Spinal cord (tissue), 10 donors: ENCODE results near the gene LRRC8E. TPM values are rescaled to one million over a fixed set of nuclear protein-coding genes. Genes with fewer than 3 reads are reported as not detected.
"Not testable (repeated sequence)": the region's sequence is repeated elsewhere in the genome, so short reads cannot be mapped to it uniquely, and the experiment has no call there.

ENCODE experiments used
- DNase-seq, 6 donors: peaks; one replicate each; pipeline versions ENCODE4 v3.0.0 to v3.0.0-alpha.2; 2013 to 2015; ENCODE audit warnings: low spot score in 6 of 6, low read depth in 4 of 6
- H3K27ac ChIP-seq: one replicate; pipeline ENCODE4 v1.5.1; 2013; ENCODE audit warnings: low read depth, low read length, control low read depth
- H3K27me3 ChIP-seq: one replicate; pipeline ENCODE4 v1.6.1; 2013; ENCODE audit warnings: low read length; ENCODE audit not compliant: control insufficient read depth, insufficient read depth
- H3K36me3 ChIP-seq: one replicate; pipeline ENCODE4 v1.6.1; 2013; ENCODE audit warnings: low read length; ENCODE audit not compliant: control insufficient read depth, insufficient read depth
- H3K4me1 ChIP-seq: one replicate; pipeline ENCODE4 v1.6.1; 2013; ENCODE audit warnings: low read length; ENCODE audit not compliant: control insufficient read depth, insufficient read depth
- H3K4me3 ChIP-seq: one replicate; pipeline ENCODE4 v1.5.1; 2013; ENCODE audit warnings: low read depth, low read length, control low read depth
- H3K9me3 ChIP-seq: one replicate; pipeline ENCODE4 v1.6.1; 2013; ENCODE audit warnings: low read length; ENCODE audit not compliant: control insufficient read depth, insufficient read depth
- WGBS: methylation state at CpG from one replicate; pipeline ENCODE4 v1.1.5; 2013; ENCODE audit warnings: missing lambda C conversion rate; ENCODE audit not compliant: insufficient coverage; 5-methylcytosine and 5-hydroxymethylcytosine counted together
- polyA plus RNA-seq, 2 donors: library from polyadenylated mRNA; unstranded; fragments of 120-200 nt; gene quantifications; one replicate each; pipeline ENCODE4 v1.2.1, GENCODE V29; 2013; ENCODE audit not compliant: insufficient read length in 2 of 2
- total RNA-seq, 2 donors: library from RNA; depleted of rRNA in 1 of 2; stranded (reverse); fragments of 120-200 nt in 1 of 2; fragments of >200 nt in 1 of 2; gene quantifications; one replicate each; pipeline versions ENCODE4 v1.2.3 to v1.2.4, GENCODE V29; 2013 to 2014
- donor health status: healthy.

Gene LRRC8E
- total and polyA plus RNA-seq, 4 donors: 0.40 to 0.77 (median 0.66) TPM; not detected in 1

DNA sequence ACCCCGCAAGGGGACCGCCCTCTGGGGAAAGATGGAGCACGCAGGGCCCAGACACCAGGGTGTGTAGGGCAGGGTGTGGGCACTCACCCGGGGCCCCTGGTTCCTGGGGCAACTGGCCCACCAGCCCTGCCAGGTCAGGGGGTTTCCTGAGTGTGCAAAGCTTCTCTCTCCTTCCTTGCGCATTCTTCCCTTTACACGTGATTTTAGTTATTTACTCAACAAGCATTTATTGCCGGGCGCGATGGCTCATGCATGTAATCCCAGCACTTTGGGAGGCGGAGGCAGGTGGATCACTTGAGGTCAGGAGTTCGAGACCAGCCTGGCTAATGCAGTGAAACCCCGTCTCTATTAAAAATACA is 34.6 kb upstream of the LRRC8E start:
- H3K27me3 ChIP-seq: peaks cover 2% of the 10 kb centered on the region
- no peaks in the 10 kb centered on the region for H3K9me3 ChIP-seq
- no peak overlapping the region for H3K27ac ChIP-seq
- peaks cover 47% of the 10 kb centered on the region for H3K4me1 ChIP-seq
- DNase-seq: no peak
- no peak overlapping the region for H3K4me3 ChIP-seq
- peaks cover 89% of the 10 kb centered on the region for H3K36me3 ChIP-seq
- WGBS: 83% methylated on average over 10 of the region's 12 CpGs

DNA sequence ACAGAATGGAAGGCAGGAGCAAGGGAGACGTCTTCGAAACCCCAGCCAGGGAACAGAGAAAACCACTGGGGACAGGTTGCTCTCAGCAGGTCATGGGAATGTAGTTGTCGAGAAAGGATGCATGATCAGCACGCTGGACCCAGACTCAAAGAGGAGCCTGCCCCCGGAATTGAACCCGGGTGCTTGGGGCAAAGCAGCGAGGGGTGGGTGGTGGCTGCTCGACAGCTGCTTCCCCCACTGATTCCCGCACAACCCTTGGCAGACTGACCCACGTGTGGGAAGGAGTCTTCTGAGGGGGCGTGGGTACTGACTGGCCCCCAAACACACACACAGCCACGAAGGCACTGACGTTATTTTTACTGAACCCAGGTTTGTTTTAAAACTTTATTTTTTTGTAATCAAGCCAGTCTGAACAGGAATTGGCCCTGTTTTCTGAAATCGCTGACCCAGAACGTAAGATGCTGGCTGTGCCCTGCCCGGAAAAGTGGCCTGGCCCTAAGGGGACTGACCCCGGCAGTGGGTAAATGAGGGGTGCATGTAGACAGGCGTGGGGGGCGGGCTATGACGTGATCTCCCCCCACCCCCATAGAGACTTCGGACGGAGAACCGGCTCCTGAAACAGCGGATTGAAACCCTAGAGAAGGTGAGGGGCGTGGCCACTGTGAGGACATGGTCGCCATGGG is 32.7 kb upstream of the LRRC8E start:
- H3K27ac ChIP-seq: no peak overlapping the region
- H3K27me3 ChIP-seq: peaks cover 2% of the 10 kb centered on the region
- peaks cover 35% of the 10 kb centered on the region for H3K4me1 ChIP-seq
- no peak overlapping the region for H3K4me3 ChIP-seq
- WGBS: 81% methylated on average over 18 of the region's 26 CpGs
- no peak for DNase-seq
- H3K9me3 ChIP-seq: no peaks in the 10 kb centered on the region
- H3K36me3 ChIP-seq: peaks cover 89% of the 10 kb centered on the region

DNA sequence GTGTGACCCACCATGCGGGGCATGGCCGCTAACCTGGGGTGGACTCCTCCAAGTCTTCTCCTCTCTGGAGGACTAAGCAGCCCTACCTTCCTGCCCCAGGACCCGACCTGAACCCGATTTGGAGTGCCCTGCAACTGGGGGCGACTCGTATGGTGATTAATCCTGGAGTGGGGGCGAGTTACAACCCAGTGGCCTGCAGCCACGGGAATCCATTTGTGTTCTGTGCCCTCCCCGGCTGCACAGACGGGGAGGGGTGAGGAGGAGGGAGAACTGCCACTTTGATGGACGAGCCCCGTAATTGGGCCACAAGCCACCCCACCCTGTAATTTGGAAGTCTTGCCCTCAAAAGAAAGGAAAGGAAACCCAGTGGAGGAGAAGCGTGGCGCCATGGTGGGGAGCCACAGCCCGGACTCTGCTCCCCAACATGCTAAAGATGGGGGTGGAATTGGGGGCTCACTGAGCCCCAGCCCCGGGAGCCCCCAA is 32.2 kb upstream of the LRRC8E start:
- H3K9me3 ChIP-seq: no peaks in the 10 kb centered on the region
- H3K4me1 ChIP-seq: peaks cover 35% of the 10 kb centered on the region
- H3K36me3 ChIP-seq: peaks cover 89% of the 10 kb centered on the region
- no peak overlapping the region for H3K4me3 ChIP-seq
- H3K27ac ChIP-seq: no peak overlapping the region
- DNase-seq: no peak
- WGBS: 66% methylated on average over 13 of the region's 16 CpGs
- peaks cover 2% of the 10 kb centered on the region for H3K27me3 ChIP-seq

DNA sequence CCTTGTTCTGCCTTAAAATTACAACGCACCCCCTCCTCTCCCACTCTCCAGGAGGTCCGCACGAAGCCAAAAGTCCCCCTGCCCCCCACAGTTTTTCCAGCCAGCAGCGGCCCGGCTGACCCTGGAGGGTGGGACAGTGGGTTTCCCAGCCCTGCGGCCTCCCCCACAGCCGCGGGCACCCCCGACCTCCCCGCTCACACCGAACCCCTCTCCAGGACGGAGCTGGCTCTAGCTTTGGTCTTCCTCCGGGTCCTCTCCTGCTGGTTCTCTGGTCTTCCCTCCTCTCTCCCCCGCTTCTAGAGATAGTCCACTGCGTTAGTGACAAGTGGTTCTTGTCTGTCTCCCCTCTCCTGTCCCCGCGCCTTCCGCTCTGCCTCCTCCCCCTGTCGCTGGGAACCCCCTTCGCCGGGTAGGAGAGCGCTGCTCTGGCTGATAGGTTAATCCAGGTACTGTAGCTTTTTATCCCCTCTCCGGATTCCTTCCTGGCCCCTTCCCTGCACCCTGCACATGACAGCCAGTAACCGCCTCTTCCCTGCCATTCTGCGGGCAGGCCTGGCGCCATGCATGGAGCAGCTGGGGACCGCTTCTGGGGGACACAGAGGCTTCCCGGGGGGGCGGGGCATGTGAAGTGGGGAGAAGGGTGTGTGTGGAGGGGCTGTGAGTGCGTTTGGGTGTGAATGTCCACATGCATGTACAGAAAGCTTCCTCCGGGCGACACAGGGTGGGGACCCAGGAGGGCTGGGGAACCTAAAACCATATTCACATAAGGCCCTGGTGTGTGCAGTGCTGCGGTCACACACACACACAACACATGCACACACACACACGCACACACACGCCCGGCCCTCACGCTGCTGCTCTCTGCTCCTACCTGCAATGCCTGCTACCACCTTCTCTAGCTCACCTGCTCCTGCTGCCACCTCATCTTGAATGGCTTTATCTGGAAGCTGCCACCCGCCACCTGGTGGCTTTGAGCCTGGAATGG is 31.3 kb upstream of the LRRC8E start:
- DNase-seq: no peak
- H3K36me3 ChIP-seq: peaks cover 89% of the 10 kb centered on the region
- H3K4me1 ChIP-seq: peaks cover 35% of the 10 kb centered on the region
- H3K4me3 ChIP-seq: no peak overlapping the region
- no peak overlapping the region for H3K27ac ChIP-seq
- WGBS: 74% methylated on average over 15 of the region's 38 CpGs
- peaks cover 2% of the 10 kb centered on the region for H3K27me3 ChIP-seq
- H3K9me3 ChIP-seq: no peaks in the 10 kb centered on the region

DNA sequence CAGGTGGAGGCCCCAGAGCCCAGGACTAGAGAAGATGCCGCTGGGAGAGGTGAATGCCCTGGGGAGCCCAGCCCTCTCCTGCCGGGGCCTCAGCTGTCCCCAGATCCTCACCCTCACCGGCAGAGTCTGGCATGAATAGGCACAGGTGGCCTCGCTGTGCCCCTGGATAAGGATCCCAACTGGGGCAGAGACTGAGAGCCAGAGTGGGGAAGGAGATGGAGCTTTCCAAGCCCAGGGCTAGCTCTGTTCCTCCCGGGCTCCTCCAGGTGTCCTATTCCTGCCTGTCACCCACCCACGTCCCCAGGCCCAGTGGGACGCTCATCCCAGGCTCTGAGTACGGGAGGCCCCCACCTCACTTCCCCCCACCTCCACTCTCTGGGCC is 30.6 kb upstream of the LRRC8E start:
- H3K4me3 ChIP-seq: no peak overlapping the region
- peaks cover 2% of the 10 kb centered on the region for H3K27me3 ChIP-seq

DNA sequence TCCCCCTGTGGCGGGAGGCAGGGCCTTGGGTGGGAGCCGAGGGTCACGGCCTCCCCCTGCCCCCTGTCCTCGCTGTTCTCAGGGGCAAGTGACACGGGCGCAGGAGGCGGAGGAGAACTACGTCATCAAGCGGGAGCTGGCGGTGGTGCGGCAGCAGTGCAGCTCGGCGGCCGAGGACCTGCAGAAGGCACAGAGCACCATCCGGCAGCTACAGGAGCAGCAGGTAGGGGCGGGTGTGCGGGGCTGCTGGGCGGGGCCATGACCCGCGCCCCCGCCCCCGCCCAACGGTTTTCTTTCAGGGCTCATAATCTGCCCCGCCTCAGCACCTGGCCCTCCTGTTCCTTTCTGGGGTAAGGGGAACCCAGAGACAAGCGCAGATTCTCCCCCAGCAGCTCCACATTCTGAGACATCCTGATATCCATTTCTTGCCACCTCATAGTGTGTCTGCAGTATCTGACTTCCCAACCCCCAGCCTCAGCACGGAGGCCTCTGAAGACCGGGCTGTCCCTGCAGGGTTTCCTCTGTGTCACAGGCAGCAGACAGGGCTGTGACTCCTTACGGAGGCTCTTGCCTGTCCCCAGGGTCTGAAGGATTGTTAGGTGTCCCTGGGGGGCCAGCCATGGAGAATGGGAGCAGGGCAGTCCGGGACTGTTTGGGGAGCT is 30.1 kb upstream of the LRRC8E start:
- H3K36me3 ChIP-seq: peaks cover 85% of the 10 kb centered on the region
- H3K4me1 ChIP-seq: peaks cover 26% of the 10 kb centered on the region
- 40% methylated on average over 26 of the region's 29 CpGs for WGBS
- no peak overlapping the region for H3K4me3 ChIP-seq
- no peak for DNase-seq
- peaks cover 2% of the 10 kb centered on the region for H3K27me3 ChIP-seq
- H3K27ac ChIP-seq: no peak overlapping the region
- no peaks in the 10 kb centered on the region for H3K9me3 ChIP-seq

More for the DNA sequence above, 30.6 kb upstream of the LRRC8E start:
- WGBS: 57% methylated on average over 7 of the region's 8 CpGs
- DNase-seq: no peak
- no peaks in the 10 kb centered on the region for H3K9me3 ChIP-seq
- peaks cover 31% of the 10 kb centered on the region for H3K4me1 ChIP-seq
- no peak overlapping the region for H3K27ac ChIP-seq
- peaks cover 88% of the 10 kb centered on the region for H3K36me3 ChIP-seq

DNA sequence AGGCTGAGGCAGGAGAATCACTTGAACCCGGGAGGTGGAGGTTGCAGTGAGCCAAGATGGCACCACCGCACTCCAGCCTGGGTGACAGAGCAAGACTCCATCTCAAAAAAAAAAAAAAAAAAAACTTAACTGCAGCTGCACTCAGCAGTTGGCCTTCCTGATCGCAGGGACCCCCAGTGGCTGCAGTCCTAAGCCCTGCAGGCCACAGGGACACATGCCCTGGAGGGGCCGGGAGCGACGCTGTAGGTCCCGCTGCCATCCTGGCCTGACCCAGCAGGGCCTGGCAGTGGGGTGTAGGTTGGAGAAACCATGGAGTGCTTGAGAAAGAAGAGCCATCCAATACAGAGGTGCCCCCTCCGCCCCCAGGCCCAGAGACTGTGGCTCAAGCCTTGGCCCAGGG is 29.2 kb upstream of the LRRC8E start:
- Histone ChIP-seq H3K36me3 (peaks cover 88% of the 10 kb centered on the region), H3K4me1 (peaks cover 19% of the 10 kb centered on the region)
- H3K27ac ChIP-seq, DNase-seq, H3K9me3 ChIP-seq, H3K4me3 ChIP-seq, H3K27me3 ChIP-seq: not testable (repeated sequence)
- 89% methylated on average over 5 of the region's 8 CpGs for whole genome bisulfite sequencing

DNA sequence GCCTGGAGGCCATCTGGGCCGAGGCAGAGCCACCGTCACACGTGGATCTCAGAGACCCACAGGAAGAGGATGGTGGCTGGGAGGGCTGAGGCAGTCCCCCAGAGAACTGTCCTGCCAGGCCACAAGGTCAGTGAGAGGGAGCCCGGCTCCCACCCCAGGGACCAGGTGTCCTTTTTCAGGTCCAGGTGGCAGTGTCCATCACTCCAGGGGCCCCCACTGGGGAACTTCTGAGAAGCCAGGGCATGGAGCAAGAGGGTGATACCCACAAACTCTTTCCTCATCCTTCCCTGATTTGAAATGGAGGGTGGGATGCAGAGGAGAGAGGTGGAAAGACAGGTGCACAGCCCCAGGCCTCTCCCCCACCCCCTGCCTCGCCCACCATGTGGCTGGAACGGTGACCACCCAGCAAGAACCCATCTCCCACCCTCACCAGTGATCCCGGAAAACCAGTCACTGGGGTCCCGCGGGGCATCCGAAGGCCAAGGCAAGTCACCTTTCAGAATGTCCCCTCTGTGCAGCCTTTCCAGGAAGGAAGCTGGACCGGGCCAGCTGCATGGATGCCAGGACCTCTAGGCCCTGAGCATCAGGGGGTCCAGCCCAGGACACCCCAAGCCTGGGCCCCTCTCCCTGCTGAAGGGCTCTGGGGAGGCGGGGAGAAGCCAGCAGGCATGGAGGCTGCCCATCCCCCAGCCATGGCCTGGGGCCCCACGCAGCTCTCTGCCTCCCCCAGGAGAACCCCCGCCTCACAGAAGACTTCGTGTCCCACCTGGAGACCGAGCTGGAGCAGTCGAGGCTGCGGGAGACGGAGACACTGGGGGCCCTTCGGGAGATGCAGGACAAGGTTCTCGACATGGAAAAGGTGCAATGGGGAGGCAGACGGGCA is 28.2 kb upstream of the LRRC8E start:
- WGBS: 87% methylated on average over 20 of the region's 22 CpGs

More for the DNA sequence above, 28.2 kb upstream of the LRRC8E start:
- Histone ChIP-seq H3K36me3 (peaks cover 94% of the 10 kb centered on the region), H3K4me1 (peaks cover 19% of the 10 kb centered on the region), H3K27ac (no peak overlapping the region), H3K27me3 (peaks cover 2% of the 10 kb centered on the region), H3K9me3 (no peaks in the 10 kb centered on the region), H3K4me3 (no peak overlapping the region)
- no peak for DNase-seq
